ENCODE data around the gene GPRIN3.
"Not testable (repeated sequence)": the region's sequence is repeated elsewhere in the genome, so short reads cannot be mapped to it uniquely, and the experiment has no call there.

Gene GPRIN3

GRCh38 chr4:89256203-89256800, 51.3 kb downstream of the GPRIN3 start:
- TF ChIP-seq CTCF (IDR thresholded peaks at IDR 0.05; ENCODE audit: low read depth, low read length, missing control alignments): no peak
- no peak for DNase-seq (ENCODE audit: low read depth)
- no peak overlapping the region for H3K4me3 ChIP-seq (ENCODE audit: low read depth, low read length)

GRCh38 chr4:89254847-89255246, 52.8 kb downstream of the GPRIN3 start:
- TF ChIP-seq CTCF (IDR thresholded peaks at IDR 0.05; ENCODE audit: low read depth, low read length, missing control alignments): peak; percentile 81
- H3K4me3 ChIP-seq (ENCODE audit: low read depth, low read length): no peak overlapping the region
- DNase-seq (ENCODE audit: low read depth): no peak

- DNase-seq (ENCODE audit: low read depth); H3K4me3 ChIP-seq (ENCODE audit: low read depth, low read length): not testable (repeated sequence)
These were observed 53.3 kb downstream of the GPRIN3 start for GRCh38 chr4:89254347-89254746.

GRCh38 chr4:89253935-89254334, 53.7 kb downstream of the GPRIN3 start:
- H3K4me3 ChIP-seq (ENCODE audit: low read depth, low read length): no peak overlapping the region
- DNase-seq (ENCODE audit: low read depth): no peak
- TF ChIP-seq CTCF (IDR thresholded peaks at IDR 0.05; ENCODE audit: low read depth, low read length, missing control alignments): no peak

- no peak overlapping the region for H3K4me3 ChIP-seq (ENCODE audit: low read depth, low read length)
- DNase-seq (ENCODE audit: low read depth): no peak
- no peak for TF ChIP-seq CTCF (IDR thresholded peaks at IDR 0.05; ENCODE audit: low read depth, low read length, missing control alignments)
These were observed 54.3 kb downstream of the GPRIN3 start for GRCh38 chr4:89253311-89253710.

- no peak for TF ChIP-seq CTCF (IDR thresholded peaks at IDR 0.05; ENCODE audit: low read depth, low read length, missing control alignments)
- no peak for DNase-seq (ENCODE audit: low read depth)
- no peak overlapping the region for H3K4me3 ChIP-seq (ENCODE audit: low read depth, low read length)
These were observed 56.2 kb downstream of the GPRIN3 start for GRCh38 chr4:89251396-89251795.

- H3K4me3 ChIP-seq (ENCODE audit: low read depth, low read length): no peak overlapping the region
- TF ChIP-seq CTCF (IDR thresholded peaks at IDR 0.05; ENCODE audit: low read depth, low read length, missing control alignments): no peak
- DNase-seq (ENCODE audit: low read depth): no peak
These were observed 57.8 kb downstream of the GPRIN3 start for GRCh38 chr4:89249716-89250361.
